Suprapubic skin (tissue), 4 donors: Measurements from ENCODE around the gene XCR1. TPM values are rescaled to one million over a fixed set of nuclear protein-coding genes. Genes with fewer than 3 reads are reported as not detected.

Source experiments
- DNase-seq, 2 donors: peaks; one replicate each; pipeline ENCODE4 v3.0.0-alpha.2; 2019; ENCODE audit warnings: low spot score in 2 of 2
- H3K27ac ChIP-seq: fragments of 200-600 bp; sonication (generic); one replicate; pipeline ENCODE4 v1.5.1; 2019
- H3K27me3 ChIP-seq: fragments of 200-600 bp; sonication (generic); one replicate; pipeline ENCODE4 v1.5.1; 2019
- H3K36me3 ChIP-seq: fragments of 200-600 bp; sonication (generic); one replicate; pipeline ENCODE4 v1.5.1; 2019
- H3K4me1 ChIP-seq: fragments of 200-600 bp; sonication (generic); one replicate; pipeline ENCODE4 v1.5.1; 2019
- H3K4me3 ChIP-seq: fragments of 200-600 bp; sonication (generic); one replicate; pipeline ENCODE4 v1.5.1; 2019; ENCODE audit warnings: mild to moderate bottlenecking
- H3K9me3 ChIP-seq: fragments of 200-600 bp; sonication (generic); one replicate; pipeline ENCODE4 v1.5.1; 2019
- EP300 ChIP-seq: sonication (generic); formaldehyde crosslinking; IDR thresholded peaks from one replicate; pipeline ENCODE4 v1.6.1; 2017; ENCODE audit warnings: antibody characterized with exemption
- POLR2A ChIP-seq, 2 donors: fragments of 450-650 bp; IDR thresholded peaks; one replicate each; pipeline ENCODE4 v1.6.1; 2017; ENCODE audit warnings: antibody characterized with exemption in 2 of 2, mild to moderate bottlenecking in 2 of 2, moderate library complexity in 2 of 2
- POLR2AphosphoS5 ChIP-seq, 3 donors: sonication (generic); formaldehyde crosslinking; IDR thresholded peaks; one replicate each; pipeline ENCODE4 v1.6.1; 2017; ENCODE audit warnings: antibody characterized with exemption in 3 of 3
- WGBS: methylation state at CpG from one replicate; pipeline ENCODE4 v1.1.5; 2018; 5-methylcytosine and 5-hydroxymethylcytosine counted together
- total RNA-seq, 4 donors: library from RNA; depleted of rRNA; stranded (reverse); fragments of >200 nt; gene quantifications; one replicate each; pipeline ENCODE4 v1.1.0, GENCODE V29; 2016
- TF ChIP-seq, protein P1 (sequence below), 2 donors: fragments of 200-600 bp in 1 of 2; fragments of 450-650 bp in 1 of 2; sonication (generic) in 1 of 2; IDR thresholded peaks; one replicate each; pipeline ENCODE4 v1.5.1; 2016 to 2019; ENCODE audit warnings: antibody characterized with exemption in 2 of 2, mild to moderate bottlenecking in 1 of 2, moderate library complexity in 1 of 2

Gene XCR1
- total RNA-seq, 4 donors from 2014 or later: 0.93 to 7.2 (median 1.9) TPM; not detected in 1

DNA sequence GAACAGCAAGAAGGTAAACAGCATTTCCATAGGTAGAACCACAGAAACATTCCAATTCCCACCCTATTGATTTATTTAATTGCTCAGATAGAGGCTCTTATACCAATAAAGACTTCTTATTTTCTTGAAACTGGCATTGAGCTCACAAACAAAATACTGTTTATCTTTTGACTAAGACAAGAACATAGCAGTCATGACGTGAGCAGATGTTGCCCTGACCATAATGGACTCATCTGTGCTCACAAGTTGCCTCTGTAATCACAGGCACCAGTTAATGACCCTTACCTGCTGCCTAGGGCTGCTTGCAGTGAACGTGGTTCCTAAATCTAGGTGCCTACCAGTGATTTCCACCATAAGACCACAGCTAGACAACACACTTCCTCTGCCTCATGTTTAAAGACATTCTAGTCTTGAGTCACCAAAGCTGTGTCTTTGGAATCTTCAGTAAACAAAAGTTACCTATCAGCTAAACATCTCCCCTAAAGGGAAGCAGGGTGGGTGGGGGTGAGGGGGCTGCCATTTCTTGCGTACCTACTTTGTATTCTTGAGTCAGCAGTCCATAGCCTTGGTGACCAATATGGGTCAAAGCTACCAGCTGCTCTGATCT is 33.8 kb downstream of the XCR1 start:
- no peak for DNase-seq
- WGBS: 90% methylated on average over 3 of the region's 3 CpGs
- Histone ChIP-seq H3K4me3 (no peak overlapping the region), H3K27ac (peak overlapping the region; percentile 29), H3K4me1 (peaks cover 63% of the 10 kb centered on the region), H3K27me3 (no peaks in the 10 kb centered on the region), H3K9me3 (no peaks in the 10 kb centered on the region), H3K36me3 (no peaks in the 10 kb centered on the region)
- TF ChIP-seq POLR2AphosphoS5 (IDR thresholded peaks at IDR 0.05) (no peak), EP300 (no peak), POLR2A (IDR thresholded peaks at IDR 0.05) (no peak)
- TF ChIP-seq, protein P1, sequence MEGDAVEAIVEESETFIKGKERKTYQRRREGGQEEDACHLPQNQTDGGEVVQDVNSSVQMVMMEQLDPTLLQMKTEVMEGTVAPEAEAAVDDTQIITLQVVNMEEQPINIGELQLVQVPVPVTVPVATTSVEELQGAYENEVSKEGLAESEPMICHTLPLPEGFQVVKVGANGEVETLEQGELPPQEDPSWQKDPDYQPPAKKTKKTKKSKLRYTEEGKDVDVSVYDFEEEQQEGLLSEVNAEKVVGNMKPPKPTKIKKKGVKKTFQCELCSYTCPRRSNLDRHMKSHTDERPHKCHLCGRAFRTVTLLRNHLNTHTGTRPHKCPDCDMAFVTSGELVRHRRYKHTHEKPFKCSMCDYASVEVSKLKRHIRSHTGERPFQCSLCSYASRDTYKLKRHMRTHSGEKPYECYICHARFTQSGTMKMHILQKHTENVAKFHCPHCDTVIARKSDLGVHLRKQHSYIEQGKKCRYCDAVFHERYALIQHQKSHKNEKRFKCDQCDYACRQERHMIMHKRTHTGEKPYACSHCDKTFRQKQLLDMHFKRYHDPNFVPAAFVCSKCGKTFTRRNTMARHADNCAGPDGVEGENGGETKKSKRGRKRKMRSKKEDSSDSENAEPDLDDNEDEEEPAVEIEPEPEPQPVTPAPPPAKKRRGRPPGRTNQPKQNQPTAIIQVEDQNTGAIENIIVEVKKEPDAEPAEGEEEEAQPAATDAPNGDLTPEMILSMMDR (IDR thresholded peaks at IDR 0.05): no peak

DNA sequence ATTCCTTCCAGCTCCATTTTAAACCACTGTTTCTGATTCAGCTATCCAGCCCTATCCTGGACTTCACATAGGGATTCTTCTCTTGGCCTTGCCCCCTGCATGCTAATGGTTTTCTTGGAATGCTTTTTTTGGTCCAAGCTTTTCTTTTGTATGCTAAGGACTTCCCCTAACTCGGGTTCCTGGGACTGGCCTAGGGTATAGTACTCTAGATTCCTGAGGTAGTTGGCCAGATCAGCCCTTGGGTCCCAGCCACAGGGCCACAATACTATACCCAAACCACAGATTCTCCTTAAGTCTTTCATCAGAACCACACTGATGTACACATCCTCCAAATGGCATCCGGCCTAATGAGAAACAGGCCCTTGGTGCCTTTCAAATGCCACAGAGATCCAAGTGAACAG is 34.5 kb downstream of the XCR1 start:
- peaks cover 70% of the 10 kb centered on the region for H3K4me1 ChIP-seq
- TF ChIP-seq POLR2AphosphoS5 (IDR thresholded peaks at IDR 0.05): no peak
- TF ChIP-seq, protein P1 (IDR thresholded peaks at IDR 0.05): no peak
- no peaks in the 10 kb centered on the region for H3K36me3 ChIP-seq
- no peak overlapping the region for H3K4me3 ChIP-seq
- no peak for DNase-seq
- H3K27me3 ChIP-seq: no peaks in the 10 kb centered on the region
- H3K27ac ChIP-seq: peak overlapping the region; percentile 7
- WGBS: 48% methylated on average over 2 of the region's 2 CpGs
- no peaks in the 10 kb centered on the region for H3K9me3 ChIP-seq

DNA sequence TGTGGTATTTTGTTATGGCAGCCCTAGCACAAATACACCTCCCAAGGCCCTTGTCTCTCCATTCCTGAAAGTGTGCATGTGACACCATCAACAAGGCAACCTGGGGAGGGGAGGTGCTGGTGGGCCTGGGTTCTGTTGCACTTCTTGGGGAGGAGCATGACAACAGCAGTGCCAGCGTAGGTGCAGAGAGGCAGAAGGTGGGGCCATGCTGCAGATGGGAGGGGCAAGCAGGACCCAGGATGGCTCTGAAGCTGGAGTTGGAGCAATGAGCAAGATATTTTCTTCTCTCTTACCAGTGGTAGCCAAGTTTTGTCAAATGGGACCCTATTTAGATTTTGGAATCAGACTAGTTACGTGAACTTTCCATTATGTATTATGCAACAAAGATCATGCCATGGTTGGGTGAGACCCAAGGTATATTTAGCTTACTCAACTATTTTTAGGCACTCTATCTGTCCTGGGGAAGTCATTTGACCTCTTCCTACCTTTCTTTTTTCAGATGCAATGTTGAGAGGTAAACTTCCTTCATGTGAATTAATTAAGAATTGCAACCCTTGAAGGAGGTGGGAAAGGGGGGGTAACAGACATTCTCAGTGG is 35.1 kb downstream of the XCR1 start:
- Histone ChIP-seq H3K27me3 (no peaks in the 10 kb centered on the region), H3K36me3 (no peaks in the 10 kb centered on the region), H3K27ac (no peak overlapping the region), H3K9me3 (no peaks in the 10 kb centered on the region), H3K4me1 (peaks cover 76% of the 10 kb centered on the region), H3K4me3 (no peak overlapping the region)
- no peak for TF ChIP-seq POLR2A (IDR thresholded peaks at IDR 0.05)
- no peak for TF ChIP-seq POLR2AphosphoS5 (IDR thresholded peaks at IDR 0.05)
- TF ChIP-seq, protein P1 (IDR thresholded peaks at IDR 0.05): no peak
- TF ChIP-seq EP300: no peak
- no peak for DNase-seq
- 45% methylated on average over 2 of the region's 2 CpGs for WGBS

DNA sequence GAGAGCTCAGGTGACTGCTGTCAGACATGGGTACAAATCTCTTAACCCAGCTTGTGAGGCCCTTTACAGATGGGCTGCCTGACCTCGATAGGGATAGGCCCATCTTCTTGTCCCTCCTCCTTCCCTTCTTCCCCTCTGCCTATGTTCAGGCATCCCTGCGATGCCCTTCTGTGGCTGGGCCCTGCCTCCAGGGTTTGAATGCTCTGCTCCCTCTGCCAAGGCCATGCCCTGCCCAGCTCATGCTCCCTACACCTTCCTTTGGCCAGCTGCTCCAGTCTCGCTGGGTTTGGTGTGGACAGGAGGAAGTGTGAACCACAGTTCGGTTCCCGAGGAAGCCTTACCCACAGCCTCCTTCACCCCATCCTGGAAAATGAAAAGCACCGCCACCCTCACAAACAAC is 35.9 kb downstream of the XCR1 start:
- H3K27ac ChIP-seq: no peak overlapping the region
- no peak for DNase-seq
- H3K27me3 ChIP-seq: no peaks in the 10 kb centered on the region
- no peaks in the 10 kb centered on the region for H3K36me3 ChIP-seq
- no peak overlapping the region for H3K4me3 ChIP-seq
- H3K4me1 ChIP-seq: peaks cover 84% of the 10 kb centered on the region
- WGBS: 68% methylated on average over 6 of the region's 6 CpGs
- no peaks in the 10 kb centered on the region for H3K9me3 ChIP-seq
- no peak for TF ChIP-seq POLR2AphosphoS5 (IDR thresholded peaks at IDR 0.05)
- TF ChIP-seq EP300: no peak
- TF ChIP-seq POLR2A (IDR thresholded peaks at IDR 0.05): no peak
- TF ChIP-seq, protein P1 (IDR thresholded peaks at IDR 0.05): no peak

DNA sequence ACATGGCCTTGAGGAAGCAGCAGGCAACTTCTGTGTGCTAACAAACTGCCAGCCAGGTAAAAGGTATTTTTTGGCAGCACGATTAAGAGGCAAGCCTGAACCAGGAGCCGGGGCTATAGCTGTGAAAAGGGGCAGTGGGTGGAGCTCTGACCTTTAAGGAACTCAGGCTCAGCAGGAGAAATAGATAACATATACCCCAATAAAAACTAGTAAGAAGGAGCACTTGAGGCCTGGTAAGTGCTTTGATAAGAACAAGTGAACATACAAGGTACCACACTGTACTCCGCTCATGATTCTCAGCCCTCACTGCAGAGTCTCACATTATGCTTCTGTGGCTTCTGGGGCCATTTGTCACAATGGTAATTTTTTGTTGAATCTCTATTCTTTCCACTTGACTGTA is 37.1 kb downstream of the XCR1 start:
- Histone ChIP-seq H3K4me1 (peaks cover 90% of the 10 kb centered on the region), H3K9me3 (no peaks in the 10 kb centered on the region), H3K36me3 (no peaks in the 10 kb centered on the region), H3K27me3 (no peaks in the 10 kb centered on the region), H3K27ac (no peak overlapping the region), H3K4me3 (no peak overlapping the region)
- no peak for TF ChIP-seq POLR2A (IDR thresholded peaks at IDR 0.05)
- TF ChIP-seq POLR2AphosphoS5 (IDR thresholded peaks at IDR 0.05): no peak
- TF ChIP-seq, protein P1 (IDR thresholded peaks at IDR 0.05): no peak
- TF ChIP-seq EP300: no peak
- DNase-seq: no peak
- WGBS: 63% methylated on average over 3 of the region's 3 CpGs
